ENCODE data around the gene GNB1L.

The GNB1L gene

DNA sequence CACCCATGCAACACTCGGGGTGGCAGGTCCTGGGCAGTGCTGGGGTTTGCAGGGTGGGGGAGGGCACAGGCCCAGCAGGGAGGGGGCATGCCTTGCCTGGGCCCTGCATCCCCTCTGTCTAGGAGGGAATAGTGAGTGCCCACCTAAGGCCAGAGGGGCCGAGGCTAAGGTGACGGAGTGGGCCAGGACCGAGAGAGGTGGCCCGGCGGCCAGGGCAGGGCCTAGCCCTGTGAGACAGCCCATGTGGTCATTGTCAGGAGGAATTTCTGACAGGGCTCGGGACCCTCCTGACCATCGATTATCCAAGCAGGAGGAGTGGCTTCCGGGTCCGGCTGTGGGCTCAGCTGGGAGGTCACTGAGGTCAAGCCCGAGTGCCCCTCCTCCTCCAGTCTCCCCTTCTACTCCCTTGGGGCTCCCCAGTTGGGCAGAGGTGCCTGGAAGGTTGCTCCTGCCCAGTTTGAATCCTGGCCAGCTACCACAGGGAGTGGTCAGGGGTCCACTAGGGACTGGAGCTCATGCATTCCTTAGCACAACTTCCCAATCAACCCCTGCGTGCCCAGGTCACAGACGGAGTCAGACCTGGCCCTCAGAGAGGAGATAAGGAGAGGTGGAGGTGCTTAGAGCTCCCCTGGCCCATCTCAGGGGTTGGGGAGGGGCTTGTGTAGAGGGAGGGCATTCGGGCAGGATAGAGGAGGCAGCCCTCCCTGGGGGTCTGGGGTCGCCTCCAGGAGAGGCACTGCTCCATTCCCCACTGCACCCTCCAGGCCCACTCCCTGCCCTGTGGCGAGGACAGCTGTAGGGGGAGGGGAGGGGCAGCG is 116.6 kb downstream of the GNB1L start:
- peak overlapping the region; percentile 50 for H3K9ac ChIP-seq (ENCODE audit: insufficient read length, low read depth)
- peaks cover 20% of the 10 kb centered on the region for H3K4me1 ChIP-seq (ENCODE audit: insufficient read depth, insufficient read length)
- no peaks in the 10 kb centered on the region for H3K9me3 ChIP-seq (ENCODE audit: insufficient read depth, low read length)
- DNase-seq (ENCODE audit: low read depth, low spot score) = no peak
- no peaks in the 10 kb centered on the region for H3K36me3 ChIP-seq (ENCODE audit: insufficient read depth, insufficient read length, low read length)
- H3K27me3 ChIP-seq (ENCODE audit: insufficient read depth, insufficient read length) = no peaks in the 10 kb centered on the region
- no peak overlapping the region for H3K4me3 ChIP-seq (ENCODE audit: insufficient read length, low read depth)
- TF ChIP-seq ZNF274 (IDR thresholded peaks at IDR 0.05; ENCODE audit: low read depth, low read length) = no peak
- no peak for TF ChIP-seq YY1 (IDR thresholded peaks at IDR 0.05; ENCODE audit: insufficient read depth, insufficient read length)
- no peak for TF ChIP-seq SUZ12 (IDR thresholded peaks at IDR 0.05; ENCODE audit: extremely low read depth, insufficient read depth, insufficient read length)

DNA sequence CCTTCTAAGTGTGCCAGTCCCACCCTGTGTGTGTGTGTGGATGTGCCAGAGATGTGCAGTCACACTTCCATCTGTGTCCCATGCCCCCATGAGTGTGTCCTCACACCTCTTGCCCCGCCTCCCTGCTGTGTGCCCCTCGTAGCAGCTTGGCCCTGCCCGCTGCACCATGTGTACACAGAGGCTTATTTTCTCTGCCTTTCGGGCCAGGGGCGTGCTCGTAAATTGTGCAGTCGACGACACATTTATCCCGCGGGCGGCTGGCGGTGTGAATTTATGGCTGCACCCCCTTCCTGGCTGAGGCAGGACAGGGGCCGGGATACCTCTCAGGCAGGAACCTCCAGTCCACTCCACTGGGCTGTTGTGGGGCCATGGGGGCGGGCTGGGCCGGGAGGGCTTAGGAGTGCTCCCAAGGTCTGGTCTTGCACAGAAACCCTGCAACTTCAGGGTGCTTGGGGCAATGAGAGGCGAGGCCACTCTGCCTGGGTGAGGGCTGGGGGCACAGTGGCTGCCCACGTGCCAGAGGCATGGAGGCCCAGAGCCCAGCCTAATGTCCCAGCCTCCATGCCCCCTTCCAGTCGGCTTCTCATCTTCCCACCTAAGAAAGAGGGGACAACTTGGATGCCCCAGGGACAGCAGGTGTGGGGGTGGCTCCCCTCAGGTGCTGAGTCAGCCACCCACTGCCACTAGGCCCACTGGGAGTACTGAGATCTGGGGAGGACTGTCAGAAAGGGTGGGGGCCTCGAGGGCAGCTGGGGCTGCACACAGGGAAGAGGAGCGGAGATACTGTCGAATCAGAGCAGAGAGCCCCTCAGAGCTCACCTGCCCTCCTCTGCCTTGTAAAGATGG is 118.8 kb downstream of the GNB1L start:
- Histone ChIP-seq H3K9me3 (ENCODE audit: insufficient read depth, low read length) (no peaks in the 10 kb centered on the region), H3K4me3 (ENCODE audit: insufficient read length, low read depth) (no peak overlapping the region), H3K4me1 (ENCODE audit: insufficient read depth, insufficient read length) (peaks cover 20% of the 10 kb centered on the region), H3K27me3 (ENCODE audit: insufficient read depth, insufficient read length) (no peaks in the 10 kb centered on the region), H3K36me3 (ENCODE audit: insufficient read depth, insufficient read length, low read length) (no peaks in the 10 kb centered on the region), H3K9ac (ENCODE audit: insufficient read length, low read depth) (no peak overlapping the region)
- no peak for TF ChIP-seq YY1 (IDR thresholded peaks at IDR 0.05; ENCODE audit: insufficient read depth, insufficient read length)
- no peak for TF ChIP-seq SUZ12 (IDR thresholded peaks at IDR 0.05; ENCODE audit: extremely low read depth, insufficient read depth, insufficient read length)
- TF ChIP-seq ZNF274 (IDR thresholded peaks at IDR 0.05; ENCODE audit: low read depth, low read length) = no peak
- DNase-seq (ENCODE audit: low read depth, low spot score) = no peak

GRCh38 chr22:19734837-19735382 is 119.8 kb downstream of the GNB1L start:
- Histone ChIP-seq H3K36me3 (ENCODE audit: insufficient read depth, insufficient read length, low read length) (no peaks in the 10 kb centered on the region), H3K9ac (ENCODE audit: insufficient read length, low read depth) (no peak overlapping the region), H3K4me1 (ENCODE audit: insufficient read depth, insufficient read length) (peaks cover 26% of the 10 kb centered on the region), H3K27me3 (ENCODE audit: insufficient read depth, insufficient read length) (peaks cover 5% of the 10 kb centered on the region), H3K9me3 (ENCODE audit: insufficient read depth, low read length) (no peaks in the 10 kb centered on the region), H3K4me3 (ENCODE audit: insufficient read length, low read depth) (no peak overlapping the region)
- TF ChIP-seq ZNF274 (IDR thresholded peaks at IDR 0.05; ENCODE audit: low read depth, low read length) = no peak
- TF ChIP-seq YY1 (IDR thresholded peaks at IDR 0.05; ENCODE audit: insufficient read depth, insufficient read length) = no peak
- no peak for TF ChIP-seq SUZ12 (IDR thresholded peaks at IDR 0.05; ENCODE audit: extremely low read depth, insufficient read depth, insufficient read length)
- DNase-seq (ENCODE audit: low read depth, low spot score) = no peak

DNA sequence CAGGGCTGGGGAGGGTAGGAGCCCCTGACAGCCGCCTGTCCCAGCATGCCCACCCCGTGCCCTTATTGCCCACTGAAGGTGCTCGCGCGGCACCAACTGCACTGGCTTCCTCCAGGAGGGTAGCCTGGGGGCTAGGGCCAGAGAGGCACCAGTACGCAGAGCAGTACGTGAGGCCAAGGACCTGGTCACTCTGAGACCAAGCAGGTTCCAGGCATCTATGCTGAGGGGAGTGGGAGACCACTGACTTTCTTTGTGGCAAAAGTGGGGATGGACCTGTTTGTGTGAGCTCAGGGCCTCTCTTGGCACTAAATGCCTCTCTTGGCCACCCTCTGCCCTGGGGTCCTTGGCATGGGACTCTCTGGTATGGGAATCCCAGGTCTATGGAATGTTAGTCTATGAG is 120.5 kb downstream of the GNB1L start:
- TF ChIP-seq SUZ12 (IDR thresholded peaks at IDR 0.05; ENCODE audit: extremely low read depth, insufficient read depth, insufficient read length) = no peak
- no peak for TF ChIP-seq YY1 (IDR thresholded peaks at IDR 0.05; ENCODE audit: insufficient read depth, insufficient read length)
- no peak for TF ChIP-seq ZNF274 (IDR thresholded peaks at IDR 0.05; ENCODE audit: low read depth, low read length)
- Histone ChIP-seq H3K36me3 (ENCODE audit: insufficient read depth, insufficient read length, low read length) (no peaks in the 10 kb centered on the region), H3K4me1 (ENCODE audit: insufficient read depth, insufficient read length) (peaks cover 24% of the 10 kb centered on the region), H3K9me3 (ENCODE audit: insufficient read depth, low read length) (no peaks in the 10 kb centered on the region), H3K27me3 (ENCODE audit: insufficient read depth, insufficient read length) (peaks cover 12% of the 10 kb centered on the region), H3K9ac (ENCODE audit: insufficient read length, low read depth) (no peak overlapping the region), H3K4me3 (ENCODE audit: insufficient read length, low read depth) (no peak overlapping the region)
- DNase-seq (ENCODE audit: low read depth, low spot score) = no peak

- Histone ChIP-seq H3K4me3 (ENCODE audit: insufficient read length, low read depth) (no peak overlapping the region), H3K36me3 (ENCODE audit: insufficient read depth, insufficient read length, low read length) (no peaks in the 10 kb centered on the region), H3K9ac (ENCODE audit: insufficient read length, low read depth) (no peak overlapping the region), H3K9me3 (ENCODE audit: insufficient read depth, low read length) (no peaks in the 10 kb centered on the region), H3K27me3 (ENCODE audit: insufficient read depth, insufficient read length) (peaks cover 12% of the 10 kb centered on the region), H3K4me1 (ENCODE audit: insufficient read depth, insufficient read length) (peaks cover 20% of the 10 kb centered on the region)
- TF ChIP-seq SUZ12 (IDR thresholded peaks at IDR 0.05; ENCODE audit: extremely low read depth, insufficient read depth, insufficient read length) (no peak), YY1 (IDR thresholded peaks at IDR 0.05; ENCODE audit: insufficient read depth, insufficient read length) (no peak), ZNF274 (IDR thresholded peaks at IDR 0.05; ENCODE audit: low read depth, low read length) (no peak)
- no peak for DNase-seq (ENCODE audit: low read depth, low spot score)
Observed at GRCh38 chr22:19733755-19734154, 120.9 kb downstream of the GNB1L start.

Data from NT2/D1 (cell line).